ENCODE results near the gene FBLN2. TPM values are rescaled to one million over a fixed set of nuclear protein-coding genes. Genes with fewer than 3 reads are reported as not detected.

FBLN2 gene
- total RNA-seq, 1 experiment from 2014 or later: 0.11 TPM

DNA sequence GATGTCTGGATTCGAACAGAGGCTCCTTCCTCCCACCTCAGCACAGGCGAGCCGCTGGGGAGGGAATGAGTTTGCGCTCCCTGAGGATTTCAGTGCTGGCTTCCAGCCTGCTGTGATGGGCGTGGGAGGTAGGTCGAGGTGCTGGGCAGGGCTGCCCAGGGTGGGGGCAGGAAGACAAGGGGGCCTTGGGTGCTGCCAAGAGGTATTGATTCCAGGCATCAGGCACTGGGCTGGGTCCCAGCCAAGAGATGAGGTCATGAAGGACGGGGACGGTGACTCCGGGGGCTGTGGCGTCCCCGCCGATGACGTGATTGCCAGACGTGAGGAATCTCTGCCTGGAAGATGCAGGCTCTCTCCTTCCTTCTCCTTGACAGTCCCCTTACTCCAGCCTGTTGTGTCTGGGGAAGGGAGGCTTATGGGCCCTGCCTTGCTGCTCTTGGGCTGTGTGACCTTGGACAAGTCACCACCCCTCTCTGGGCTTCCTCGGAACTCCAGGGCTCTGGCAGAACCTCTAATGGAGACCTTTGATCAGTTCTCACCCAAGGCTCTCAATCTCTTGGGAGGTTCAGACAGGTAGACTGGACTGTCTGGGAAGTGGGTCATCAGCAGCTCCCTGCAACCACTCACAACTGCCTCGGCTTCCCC lies 116.8 kb downstream of the FBLN2 start:
- POLR2A ChIA-PET (ENCODE audit: unreplicated experiment): no interaction called here
- ATAC-seq (no peak), DNase-seq (no peak)
- Histone ChIP-seq H3K9me2 (replicated peaks; ENCODE audit: low read length) (no peaks in the 10 kb centered on the region), H4K20me1 (ENCODE audit: low read length) (no peaks in the 10 kb centered on the region), H3K36me3 (ENCODE audit: low read depth, low read length) (no peaks in the 10 kb centered on the region), H3K9ac (ENCODE audit: low read length) (no peak overlapping the region), H3K4me1 (ENCODE audit: insufficient read depth, low read length) (no peaks in the 10 kb centered on the region), H3K79me2 (ENCODE audit: low read length) (no peaks in the 10 kb centered on the region), H3K27me3 (ENCODE audit: low read length) (no peaks in the 10 kb centered on the region), H3K4me2 (ENCODE audit: low read length) (no peak overlapping the region), H3F3A (ENCODE audit: low read length, unreplicated experiment) (no peaks in the 10 kb centered on the region), H3K27ac (ENCODE audit: low read length) (no peak overlapping the region), H3K9me3 (ENCODE audit: low read length) (no peaks in the 10 kb centered on the region), H3K4me3 (ENCODE audit: low read length) (no peak overlapping the region), H2AFZ (ENCODE audit: low read length) (no peak overlapping the region)
- no TSS peak for BruUV-seq (replicated peaks)
- intact Hi-C loops (cut with micrococcal nuclease): no loop called here
- TF ChIP-seq EZH2 (IDR thresholded peaks at IDR 0.05; ENCODE audit: low read length, unreplicated experiment) (no peak), EZH2phosphoT487 (IDR thresholded peaks at IDR 0.05; ENCODE audit: borderline replicate concordance, low read length) (no peak)
- TF ChIP-seq, protein P1, sequence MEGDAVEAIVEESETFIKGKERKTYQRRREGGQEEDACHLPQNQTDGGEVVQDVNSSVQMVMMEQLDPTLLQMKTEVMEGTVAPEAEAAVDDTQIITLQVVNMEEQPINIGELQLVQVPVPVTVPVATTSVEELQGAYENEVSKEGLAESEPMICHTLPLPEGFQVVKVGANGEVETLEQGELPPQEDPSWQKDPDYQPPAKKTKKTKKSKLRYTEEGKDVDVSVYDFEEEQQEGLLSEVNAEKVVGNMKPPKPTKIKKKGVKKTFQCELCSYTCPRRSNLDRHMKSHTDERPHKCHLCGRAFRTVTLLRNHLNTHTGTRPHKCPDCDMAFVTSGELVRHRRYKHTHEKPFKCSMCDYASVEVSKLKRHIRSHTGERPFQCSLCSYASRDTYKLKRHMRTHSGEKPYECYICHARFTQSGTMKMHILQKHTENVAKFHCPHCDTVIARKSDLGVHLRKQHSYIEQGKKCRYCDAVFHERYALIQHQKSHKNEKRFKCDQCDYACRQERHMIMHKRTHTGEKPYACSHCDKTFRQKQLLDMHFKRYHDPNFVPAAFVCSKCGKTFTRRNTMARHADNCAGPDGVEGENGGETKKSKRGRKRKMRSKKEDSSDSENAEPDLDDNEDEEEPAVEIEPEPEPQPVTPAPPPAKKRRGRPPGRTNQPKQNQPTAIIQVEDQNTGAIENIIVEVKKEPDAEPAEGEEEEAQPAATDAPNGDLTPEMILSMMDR (conservative IDR thresholded peaks at IDR 0.05; ENCODE audit: low read depth, low read length): no peak
- CTCF ChIA-PET: no interaction called here

DNA sequence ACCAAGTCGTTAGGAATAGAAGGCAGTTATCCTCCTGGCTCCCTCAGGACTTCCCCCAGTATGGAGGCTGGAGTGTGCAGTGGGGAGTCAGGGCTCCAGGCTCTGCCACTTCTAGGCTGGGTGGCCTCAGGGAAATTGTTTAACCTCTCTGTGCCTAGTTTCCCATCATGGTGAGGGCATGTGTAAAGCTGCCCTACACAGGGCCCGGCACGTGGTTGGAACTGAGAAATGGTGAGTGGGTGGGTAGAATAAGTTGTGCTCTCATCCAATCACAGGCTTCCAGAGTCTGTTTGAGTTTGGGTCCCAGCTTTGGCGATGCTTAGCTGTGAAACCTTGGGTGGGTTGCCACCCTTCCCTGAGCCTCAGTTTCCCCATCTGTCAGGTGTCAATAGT lies 117.3 kb downstream of the FBLN2 start:
- POLR2A ChIA-PET (ENCODE audit: unreplicated experiment): no interaction called here
- intact Hi-C loops (cut with micrococcal nuclease): no loop called here
- no peak for DNase-seq
- no peaks in the 10 kb centered on the region for H3K36me3 ChIP-seq (ENCODE audit: low read depth, low read length)
- H3K4me2 ChIP-seq (ENCODE audit: low read length): no peak overlapping the region
- BruUV-seq (replicated peaks): no TSS peak
- ATAC-seq: no peak
- no peaks in the 10 kb centered on the region for H3K4me1 ChIP-seq (ENCODE audit: insufficient read depth, low read length)
- H3F3A ChIP-seq (ENCODE audit: low read length, unreplicated experiment): no peaks in the 10 kb centered on the region
- H4K20me1 ChIP-seq (ENCODE audit: low read length): no peaks in the 10 kb centered on the region
- TF ChIP-seq, protein P1 (conservative IDR thresholded peaks at IDR 0.05; ENCODE audit: low read depth, low read length): no peak
- TF ChIP-seq EZH2 (IDR thresholded peaks at IDR 0.05; ENCODE audit: low read length, unreplicated experiment): no peak
- no peak for TF ChIP-seq EZH2phosphoT487 (IDR thresholded peaks at IDR 0.05; ENCODE audit: borderline replicate concordance, low read length)
- H3K9me3 ChIP-seq (ENCODE audit: low read length): no peaks in the 10 kb centered on the region
- no peaks in the 10 kb centered on the region for H3K9me2 ChIP-seq (replicated peaks; ENCODE audit: low read length)
- no peak overlapping the region for H3K4me3 ChIP-seq (ENCODE audit: low read length)
- H3K27ac ChIP-seq (ENCODE audit: low read length): no peak overlapping the region
- no peaks in the 10 kb centered on the region for H3K79me2 ChIP-seq (ENCODE audit: low read length)
- CTCF ChIA-PET: no interaction called here
- H2AFZ ChIP-seq (ENCODE audit: low read length): no peak overlapping the region
- H3K27me3 ChIP-seq (ENCODE audit: low read length): no peaks in the 10 kb centered on the region
- no peak overlapping the region for H3K9ac ChIP-seq (ENCODE audit: low read length)

DNA sequence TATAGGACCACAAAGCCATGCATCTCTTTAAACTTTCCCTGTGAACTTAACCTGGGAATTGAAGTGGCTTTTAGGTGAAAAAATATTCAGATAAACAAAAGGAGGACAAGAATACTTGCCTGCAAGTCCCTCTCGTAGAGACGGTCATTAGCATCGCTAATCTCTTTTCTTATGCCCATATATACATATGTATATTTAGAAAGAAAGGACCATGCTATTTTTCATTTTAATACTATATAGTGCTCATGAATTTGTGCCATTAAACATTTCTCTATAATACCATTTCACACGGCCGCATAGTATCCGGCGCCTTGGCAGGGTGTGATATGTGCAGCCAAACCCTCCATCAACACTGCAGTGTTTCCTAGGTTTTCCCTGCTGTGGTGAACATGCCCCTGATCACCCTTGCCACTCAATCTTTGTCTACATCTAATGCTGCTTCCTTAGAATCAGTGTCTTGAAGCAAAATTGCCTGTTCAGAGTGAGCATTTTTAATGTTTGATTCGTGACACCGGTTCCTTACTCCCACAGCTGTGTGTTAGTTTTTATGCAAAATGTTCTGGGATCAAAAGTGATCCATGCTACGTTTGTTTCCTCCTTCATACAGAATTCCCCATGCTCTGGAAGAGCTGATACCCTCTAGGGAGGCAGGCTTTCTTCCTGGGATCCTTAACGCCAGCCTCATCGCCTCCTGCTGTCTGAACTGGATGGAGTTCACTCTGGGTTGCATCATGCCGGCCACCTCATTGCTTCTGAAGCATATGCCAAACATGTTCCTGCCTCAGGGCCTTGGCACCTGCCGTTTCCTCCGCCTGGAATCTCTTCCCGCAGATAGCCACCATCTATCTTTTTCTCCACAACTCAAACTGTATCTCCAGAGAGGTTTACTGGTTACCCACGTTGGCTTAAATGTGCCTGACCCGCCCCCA lies 118.1 kb downstream of the FBLN2 start:
- BruUV-seq (replicated peaks): no TSS peak
- intact Hi-C loops (cut with micrococcal nuclease): no loop called here

More for the DNA sequence above, 118.1 kb downstream of the FBLN2 start:
- TF ChIP-seq EZH2 (IDR thresholded peaks at IDR 0.05; ENCODE audit: low read length, unreplicated experiment) (no peak), EZH2phosphoT487 (IDR thresholded peaks at IDR 0.05; ENCODE audit: borderline replicate concordance, low read length) (no peak)
- TF ChIP-seq, protein P1 (conservative IDR thresholded peaks at IDR 0.05; ENCODE audit: low read depth, low read length): no peak
- Histone ChIP-seq H3K4me1 (ENCODE audit: insufficient read depth, low read length) (no peaks in the 10 kb centered on the region), H3K4me2 (ENCODE audit: low read length) (no peak overlapping the region), H2AFZ (ENCODE audit: low read length) (no peak overlapping the region), H3K27me3 (ENCODE audit: low read length) (peaks cover 1% of the 10 kb centered on the region; the same call in 1 of the 2 replicates), H4K20me1 (ENCODE audit: low read length) (no peaks in the 10 kb centered on the region), H3K9me2 (replicated peaks; ENCODE audit: low read length) (no peaks in the 10 kb centered on the region), H3K36me3 (ENCODE audit: low read depth, low read length) (no peaks in the 10 kb centered on the region), H3K9me3 (ENCODE audit: low read length) (no peaks in the 10 kb centered on the region), H3K79me2 (ENCODE audit: low read length) (no peaks in the 10 kb centered on the region), H3K27ac (ENCODE audit: low read length) (no peak overlapping the region), H3K9ac (ENCODE audit: low read length) (no peak overlapping the region), H3K4me3 (ENCODE audit: low read length) (no peak overlapping the region), H3F3A (ENCODE audit: low read length, unreplicated experiment) (no peaks in the 10 kb centered on the region)
- CTCF ChIA-PET: no interaction called here
- DNase-seq (no peak), ATAC-seq (no peak)
- POLR2A ChIA-PET (ENCODE audit: unreplicated experiment): no interaction called here

All from PC-3 (cell line).